HK-2 (cell line): ENCODE data around the gene MXRA7.
A peak's percentile ranks its signal among the peaks of the same experiment; 100 is the strongest.
"Not testable (repeated sequence)": the region's sequence is repeated elsewhere in the genome, so short reads cannot be mapped to it uniquely, and the experiment has no call there.

Experiments
- DNase-seq: peaks from one replicate; pipeline ENCODE4 v3.0.0-alpha.2; 2018; ENCODE audit not compliant: unreplicated experiment

MXRA7 gene, protein sequence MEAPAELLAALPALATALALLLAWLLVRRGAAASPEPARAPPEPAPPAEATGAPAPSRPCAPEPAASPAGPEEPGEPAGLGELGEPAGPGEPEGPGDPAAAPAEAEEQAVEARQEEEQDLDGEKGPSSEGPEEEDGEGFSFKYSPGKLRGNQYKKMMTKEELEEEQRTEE

DNA sequence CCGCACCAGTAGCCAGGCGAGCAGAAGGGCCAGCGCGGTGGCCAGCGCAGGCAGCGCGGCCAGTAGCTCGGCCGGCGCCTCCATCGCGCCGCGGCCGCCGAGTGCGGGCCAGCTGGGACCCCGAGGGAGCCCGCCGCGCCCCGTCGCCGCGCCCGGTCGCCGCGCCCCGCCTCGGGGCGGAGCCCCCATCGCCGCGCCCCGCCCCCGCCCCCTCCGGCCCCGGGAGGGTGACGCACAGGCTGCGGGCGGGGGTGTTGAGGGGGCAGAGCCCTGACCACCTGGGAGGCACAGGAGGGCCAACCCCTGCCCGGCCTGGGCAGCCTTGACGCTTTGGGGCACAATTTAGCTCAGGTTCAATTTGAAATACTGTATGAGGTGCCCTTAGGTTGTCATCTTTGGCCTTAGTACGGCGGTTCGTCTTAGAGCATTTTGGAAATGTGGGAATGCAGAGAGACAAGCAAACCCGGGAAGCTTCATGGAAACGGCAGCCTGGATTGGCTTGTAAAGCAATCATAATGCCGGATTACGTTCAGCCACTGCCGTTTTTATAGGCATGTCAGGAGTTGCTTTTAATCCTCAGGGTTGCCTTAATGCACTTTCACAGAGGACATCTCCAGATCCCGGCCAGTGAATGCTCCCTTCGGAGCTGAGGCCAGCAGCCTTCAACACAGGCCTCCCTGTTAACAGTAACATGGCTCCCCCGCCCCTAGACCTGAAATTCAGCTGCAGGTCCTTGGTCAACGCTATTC, at the start of gene MXRA7:
Gene MXRA7 (minus strand): TSS at position 103 of the 749 bp plus-strand sequence. CDS start 19 bp downstream, at position 84.
- peak; percentile 78 for DNase-seq

DNA sequence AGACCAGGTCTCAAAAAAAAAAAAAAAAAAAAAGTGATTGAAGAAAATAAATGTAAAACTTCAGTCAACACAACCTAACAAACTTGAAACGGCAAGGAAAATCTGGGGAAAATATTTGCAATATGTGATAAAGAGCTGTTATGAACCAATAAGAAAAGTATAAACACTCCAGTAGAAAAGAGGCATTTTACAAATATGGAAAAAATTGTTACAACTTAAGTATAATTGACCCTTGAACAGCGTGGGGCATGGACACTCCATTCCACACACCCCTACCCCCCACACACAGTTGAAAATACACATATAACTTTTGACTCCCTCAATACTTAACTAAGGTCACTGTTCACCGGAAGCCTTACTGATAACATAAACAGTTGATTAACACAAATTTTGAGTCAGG, 47.8 kb upstream of the MXRA7 start:
- DNase-seq: no peak

DNA sequence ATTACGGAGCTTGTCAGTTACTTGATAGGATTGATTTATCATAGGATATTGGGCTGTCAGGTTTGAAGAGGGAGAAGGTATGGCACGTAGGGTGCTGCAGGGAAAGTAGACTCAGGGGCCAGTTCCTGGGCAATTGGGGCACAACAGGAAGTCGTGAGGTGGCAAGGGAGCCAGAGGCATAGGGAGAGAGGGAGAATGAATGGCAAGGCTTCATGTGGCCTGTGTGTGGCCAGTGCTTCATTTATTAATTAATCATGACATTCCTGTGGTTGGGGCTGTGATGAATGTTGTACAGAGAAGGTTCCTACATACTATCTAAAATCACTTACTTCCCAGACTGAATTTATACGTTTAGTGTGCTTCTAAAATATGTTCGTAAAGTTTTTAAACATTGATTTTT, 46.5 kb upstream of the MXRA7 start:
- DNase-seq: no peak

DNA sequence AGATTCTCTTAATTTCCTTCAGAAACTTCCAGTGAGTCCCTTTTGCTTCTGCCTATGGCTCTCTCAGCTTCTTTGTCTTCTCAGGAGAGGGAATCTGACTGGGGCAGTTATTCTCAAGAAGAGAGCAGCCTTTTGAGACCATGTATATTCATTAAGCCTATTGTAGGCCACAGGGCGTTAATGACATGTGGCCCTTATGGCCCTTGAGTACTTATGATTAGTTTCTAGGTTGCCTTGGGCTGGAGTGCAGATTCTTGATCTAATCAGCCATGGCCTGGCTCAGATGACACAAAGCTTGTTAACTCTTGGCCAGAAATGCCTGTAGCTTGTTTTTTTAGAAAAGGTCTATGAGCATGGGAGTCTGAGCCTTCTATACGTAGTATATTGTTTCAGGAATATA, 44.5 kb upstream of the MXRA7 start:
- DNase-seq: no peak

DNA sequence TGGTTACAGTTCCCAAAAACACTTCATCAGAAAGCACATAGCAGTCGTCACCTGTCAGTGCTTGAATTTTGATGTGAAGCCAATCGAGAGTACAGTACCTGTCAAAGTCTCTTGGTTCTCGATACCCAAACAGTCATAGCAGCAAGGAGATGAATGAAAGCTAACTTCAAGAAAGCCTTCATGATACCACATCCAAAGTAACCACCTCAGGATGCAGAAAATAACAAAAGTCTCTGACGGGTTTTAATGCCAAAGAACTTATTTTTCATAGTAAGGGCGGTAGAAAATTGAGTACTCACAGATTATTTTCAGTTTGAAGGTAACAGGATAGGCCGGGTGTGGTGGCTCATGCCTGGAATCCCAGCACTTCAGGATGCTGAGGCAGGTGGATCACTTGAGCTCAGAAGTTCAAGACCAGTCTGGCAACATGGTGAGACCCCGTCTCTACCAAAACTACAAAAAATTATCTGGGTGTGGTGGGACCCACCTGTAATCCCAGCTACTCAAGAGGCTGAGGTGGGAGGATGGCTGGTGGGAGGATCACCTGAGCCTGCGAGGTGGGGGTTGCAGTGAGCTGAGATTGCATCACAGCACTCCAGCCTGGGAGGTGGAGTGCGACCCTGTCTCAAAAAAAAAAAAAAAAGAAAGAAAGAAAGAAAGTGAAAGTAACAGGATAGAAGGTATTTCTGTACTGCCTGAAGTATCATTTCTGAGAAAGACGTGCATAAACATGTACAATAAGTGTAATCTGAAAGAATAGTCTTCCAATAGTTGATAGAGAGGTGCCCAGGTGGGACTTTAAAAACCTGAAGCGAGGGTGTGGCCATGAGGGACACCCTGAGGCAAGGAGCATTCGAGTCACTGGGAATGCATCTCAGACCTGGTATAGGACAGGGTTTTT, 42.5 kb upstream of the MXRA7 start:
- no peak for DNase-seq

DNA sequence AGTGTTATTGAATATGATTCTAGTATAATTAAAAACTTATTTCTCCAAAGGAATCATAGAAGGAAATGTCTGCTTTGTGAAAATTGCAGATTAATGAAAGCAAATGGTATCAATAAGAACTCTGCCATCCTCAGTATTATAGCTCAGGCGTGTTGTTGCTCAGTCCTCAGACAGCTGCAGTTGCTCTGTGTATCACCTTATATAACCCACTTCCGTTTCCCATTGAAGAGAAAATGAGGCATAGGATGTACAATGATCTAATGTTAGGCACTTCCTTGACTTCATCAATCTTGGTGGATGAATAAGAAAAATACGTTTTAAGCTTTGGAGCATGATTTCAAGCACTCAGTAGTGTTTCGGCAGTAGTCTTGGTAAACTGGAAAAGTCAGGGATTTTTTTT, 41.2 kb upstream of the MXRA7 start:
- DNase-seq: no peak

DNA sequence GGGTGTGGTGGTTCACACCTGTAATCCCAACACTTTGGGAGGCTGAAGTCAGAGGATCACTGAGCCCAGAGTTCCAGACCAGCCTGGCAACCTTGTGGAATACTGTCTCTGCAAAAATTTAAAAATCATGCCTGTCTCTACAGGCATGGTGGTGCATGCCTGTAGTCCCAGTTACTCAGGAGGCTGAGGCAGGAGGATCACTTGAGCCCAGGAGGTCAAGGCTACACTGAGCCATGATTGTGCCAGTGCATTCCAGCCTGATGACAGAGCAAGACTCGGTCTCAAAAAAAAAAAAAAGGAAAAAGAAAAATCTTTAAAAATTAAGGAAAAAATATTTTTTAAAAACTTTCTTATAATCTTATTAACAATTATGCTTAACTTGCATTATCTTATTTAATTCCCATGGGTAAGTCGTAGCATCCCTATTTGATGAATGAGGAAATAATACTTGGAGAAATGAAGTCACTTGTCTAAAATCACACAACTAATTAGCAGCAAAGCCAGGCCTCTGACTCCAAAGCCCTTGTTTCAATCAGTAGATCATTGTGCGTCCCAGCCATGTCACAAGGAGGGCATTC, 40.7 kb upstream of the MXRA7 start:
- DNase-seq: no peak

DNA sequence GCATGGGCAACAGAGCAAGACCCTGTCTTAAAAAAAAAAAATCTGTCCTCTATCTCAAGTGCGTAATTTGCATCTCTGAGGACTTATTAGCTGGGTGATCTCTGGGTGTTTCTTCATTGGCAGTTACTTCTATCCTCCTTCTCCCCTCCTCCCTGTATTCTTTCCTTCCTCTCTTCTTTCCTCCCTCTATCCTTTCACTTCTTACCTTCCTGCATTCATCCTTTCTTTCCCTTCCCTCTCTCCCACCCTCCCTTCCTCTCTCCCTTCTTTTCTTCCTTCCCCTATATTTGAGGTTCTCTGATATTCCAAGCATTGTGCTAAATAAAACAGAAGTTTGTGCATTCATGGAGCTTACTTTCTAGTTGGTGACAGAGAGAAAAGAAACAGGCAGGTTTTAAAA, 37.9 kb upstream of the MXRA7 start:
- DNase-seq: no peak

DNA sequence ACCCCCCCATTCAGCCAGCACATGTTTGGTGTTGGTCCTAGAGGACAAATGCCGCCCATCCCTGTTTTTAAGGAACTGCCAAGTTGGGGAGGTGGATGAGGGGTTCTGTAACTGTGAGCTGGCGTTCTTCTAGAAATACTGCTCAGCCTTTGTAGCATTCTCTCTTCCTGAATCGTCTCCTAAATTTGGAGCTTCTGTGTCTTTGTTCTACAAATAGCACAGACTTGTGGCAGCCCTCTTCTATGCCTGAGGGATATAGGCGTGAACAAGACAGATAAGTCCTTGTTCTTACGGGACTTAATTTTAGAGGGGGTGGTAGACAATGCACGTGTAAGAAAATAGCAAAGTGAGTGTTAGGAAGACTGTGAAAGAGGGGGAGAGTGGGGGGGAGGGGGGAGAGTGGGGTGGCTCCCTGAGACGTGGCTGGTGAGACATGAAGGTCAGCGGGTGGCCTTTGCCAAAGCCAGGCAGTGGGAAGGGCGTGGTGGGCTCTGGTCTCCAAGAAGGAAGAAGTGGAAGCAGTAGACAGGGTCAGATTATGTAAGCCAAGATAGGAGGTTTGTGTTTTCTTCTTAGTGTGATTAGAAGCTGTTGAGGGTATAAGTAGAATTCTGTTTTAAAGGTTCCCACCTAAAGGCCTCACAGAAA, 37.1 kb upstream of the MXRA7 start:
- DNase-seq: no peak

DNA sequence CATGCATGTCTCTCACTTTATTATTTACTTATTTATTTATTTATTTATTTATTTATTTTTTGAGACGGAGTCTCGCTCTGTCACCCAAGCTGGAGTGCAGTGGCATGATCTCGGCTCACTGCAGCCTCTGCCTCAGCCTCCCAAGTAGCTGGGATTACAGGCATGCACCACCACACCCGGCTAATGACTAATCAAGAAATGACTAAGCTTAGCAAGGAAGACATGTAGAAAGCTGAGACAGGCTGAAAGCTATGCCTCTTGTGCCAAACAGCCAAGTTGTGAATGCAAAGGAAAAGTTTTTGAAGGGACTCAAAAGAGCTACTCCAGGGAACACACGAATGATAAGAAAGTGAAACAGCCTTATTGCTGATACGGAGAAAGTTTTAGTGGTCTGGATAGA, 35.0 kb upstream of the MXRA7 start:
- not testable (repeated sequence) for DNase-seq

DNA sequence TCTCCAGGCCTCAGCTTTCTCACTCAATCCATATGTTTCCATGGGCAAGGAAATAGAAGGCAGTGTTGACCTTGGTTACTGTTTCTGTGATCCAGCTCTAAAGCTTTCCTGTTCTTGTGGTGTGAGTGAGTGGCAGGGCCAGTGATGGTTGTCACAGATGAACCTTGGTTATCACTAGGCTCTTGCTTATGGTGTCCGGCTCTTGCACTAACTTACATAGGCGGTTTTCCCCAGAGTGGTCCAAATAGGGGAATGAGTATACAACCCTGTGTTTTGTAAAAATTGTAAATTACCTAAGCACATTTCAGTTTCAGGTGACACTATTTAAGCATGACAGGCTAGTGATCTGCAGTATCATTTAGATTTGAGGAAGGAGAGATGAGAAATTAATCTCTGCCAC, 34.0 kb upstream of the MXRA7 start:
- DNase-seq: no peak

DNA sequence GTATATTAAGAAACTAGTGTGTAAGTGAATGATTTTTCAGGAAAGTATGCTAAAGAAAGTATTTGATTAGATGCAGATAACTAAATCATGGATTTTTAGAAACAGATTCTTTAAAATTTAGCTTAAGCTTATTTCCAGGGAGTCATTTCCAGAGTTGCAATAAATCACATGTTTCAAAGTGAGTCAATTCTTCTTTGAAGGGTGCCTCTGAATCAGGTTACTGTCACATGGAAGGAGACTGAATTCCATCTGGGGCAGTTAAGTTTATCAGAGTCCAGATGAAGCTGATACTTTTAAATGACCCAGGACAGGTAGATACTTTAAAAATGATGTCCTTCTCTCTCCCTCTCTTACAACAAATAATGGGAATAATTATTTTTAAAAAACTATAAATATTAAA, 32.2 kb upstream of the MXRA7 start:
- DNase-seq: no peak

DNA sequence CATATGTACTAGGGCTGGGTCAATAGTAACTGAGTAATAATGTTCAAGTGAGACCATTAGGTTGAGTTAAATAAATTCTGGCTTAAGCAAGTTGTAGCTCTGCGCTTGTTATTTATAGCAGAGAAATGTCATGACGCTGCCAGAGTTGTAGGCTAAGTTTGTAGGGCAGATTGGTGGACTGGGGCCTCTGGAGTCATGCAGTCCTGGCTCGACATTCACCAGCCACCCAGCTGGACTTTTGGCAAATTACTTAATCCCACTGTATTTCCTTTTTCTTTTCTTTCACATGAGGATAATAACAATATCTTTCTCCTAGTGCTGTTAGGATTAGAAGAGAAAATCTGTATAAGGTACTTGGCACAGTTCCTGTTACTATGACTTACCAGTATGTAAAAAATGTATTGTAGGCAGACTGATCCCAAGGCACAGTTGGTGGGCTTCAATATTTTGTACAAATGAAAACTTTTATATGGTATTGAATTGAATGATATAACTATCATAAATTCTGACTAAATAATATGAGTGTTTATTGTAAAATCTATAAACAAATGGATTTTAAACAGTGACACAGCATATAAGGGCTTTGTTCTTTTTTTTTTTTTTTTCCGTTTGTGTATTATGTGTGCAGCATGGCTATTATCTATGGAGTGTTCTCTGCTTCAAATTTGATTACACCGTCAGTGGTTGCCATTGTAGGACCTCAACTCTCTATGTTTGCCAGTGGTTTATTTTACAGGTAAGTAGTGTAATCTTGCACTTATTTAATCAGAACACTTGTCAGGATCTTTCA, 29.8 kb upstream of the MXRA7 start:
- no peak for DNase-seq

DNA sequence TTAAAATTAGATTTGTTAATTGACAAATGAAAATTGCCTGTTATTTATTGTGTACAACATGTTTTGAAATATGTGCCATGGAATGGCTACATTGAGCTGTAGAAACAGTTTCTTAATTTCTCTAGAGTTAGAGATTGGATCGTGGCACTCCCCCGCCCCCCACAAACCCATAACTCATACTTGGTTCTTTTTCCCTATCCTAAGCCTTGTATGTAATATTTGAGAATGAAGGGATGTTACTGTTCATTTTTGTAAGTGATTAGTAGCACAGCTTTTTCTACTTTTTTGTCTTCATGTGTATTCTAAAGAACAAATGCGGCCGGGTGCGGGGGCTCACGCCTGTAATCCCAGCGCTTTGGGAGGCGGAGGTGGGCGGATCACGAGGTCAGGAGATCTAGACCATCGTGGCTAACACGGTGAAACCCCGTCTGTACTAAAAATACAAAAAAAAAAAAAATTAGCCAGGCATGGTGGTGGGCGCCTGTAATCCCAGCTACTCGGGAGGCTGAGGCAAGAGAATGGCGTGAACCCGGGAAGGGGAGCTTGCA, 28.9 kb upstream of the MXRA7 start:
- DNase-seq: not testable (repeated sequence)

DNA sequence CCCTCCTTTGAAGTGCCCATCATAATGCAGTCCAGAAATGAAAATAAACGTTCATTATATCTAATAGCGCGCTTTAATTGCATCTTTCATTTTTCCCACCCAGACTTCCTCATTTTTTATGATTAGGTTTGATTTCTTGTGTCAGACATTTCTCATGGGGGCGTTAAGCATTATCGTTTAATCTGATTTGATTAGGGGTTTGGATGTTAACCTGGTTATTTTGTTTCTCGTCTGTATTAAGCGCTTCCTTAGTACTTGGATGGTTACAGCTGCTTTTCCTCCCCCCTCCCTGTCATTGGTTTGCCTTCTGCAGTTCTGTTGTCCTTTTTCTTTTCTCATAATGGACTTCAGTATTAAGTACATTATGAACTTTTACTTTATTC, 27.7 kb upstream of the MXRA7 start:
- no peak for DNase-seq

DNA sequence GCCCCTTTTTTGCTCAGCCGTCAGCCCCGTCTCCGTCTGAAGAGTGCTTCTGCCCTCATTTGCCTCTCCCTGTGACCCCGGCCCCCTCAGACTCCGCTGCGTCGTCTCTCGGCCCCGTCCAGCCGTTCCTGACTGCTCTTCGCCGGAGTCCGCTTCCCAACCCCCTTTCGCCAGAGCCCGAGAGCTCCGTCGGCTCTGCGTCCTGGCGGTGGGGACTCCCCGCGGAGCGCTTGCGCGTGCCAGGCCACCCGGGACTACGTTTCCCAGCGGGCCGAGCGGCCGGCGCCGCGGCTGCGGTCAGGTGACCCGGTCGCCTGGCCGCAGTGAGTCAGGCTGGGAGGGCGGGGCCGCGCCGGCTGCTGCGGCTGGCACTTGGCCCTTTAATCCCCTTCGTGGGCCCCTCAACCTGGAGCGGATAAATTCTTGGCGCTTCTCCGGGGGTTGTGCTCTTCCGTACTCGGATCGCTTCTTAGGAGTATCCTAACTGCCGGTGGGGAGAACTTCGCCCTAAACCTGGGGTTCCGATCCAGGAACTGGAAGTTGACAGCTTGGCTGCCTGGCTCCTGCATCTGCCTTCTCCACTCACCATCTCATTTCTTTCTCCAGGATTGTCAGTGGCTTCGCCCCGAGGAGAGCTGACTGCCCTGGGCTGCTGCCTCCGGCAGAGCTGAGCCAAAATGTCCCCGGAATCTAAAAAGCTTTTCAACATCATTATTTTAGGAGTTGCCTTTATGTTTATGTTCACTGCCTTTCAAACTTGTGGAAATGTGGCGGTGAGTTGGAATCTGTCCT, 27.1 kb upstream of the MXRA7 start, which contains the start of gene MFSD11:
Gene MFSD11 (plus strand): TSS at position 444 of the 792 bp plus-strand sequence. CDS start 234 bp downstream, at position 678.
- peak; percentile 92 for DNase-seq

DNA sequence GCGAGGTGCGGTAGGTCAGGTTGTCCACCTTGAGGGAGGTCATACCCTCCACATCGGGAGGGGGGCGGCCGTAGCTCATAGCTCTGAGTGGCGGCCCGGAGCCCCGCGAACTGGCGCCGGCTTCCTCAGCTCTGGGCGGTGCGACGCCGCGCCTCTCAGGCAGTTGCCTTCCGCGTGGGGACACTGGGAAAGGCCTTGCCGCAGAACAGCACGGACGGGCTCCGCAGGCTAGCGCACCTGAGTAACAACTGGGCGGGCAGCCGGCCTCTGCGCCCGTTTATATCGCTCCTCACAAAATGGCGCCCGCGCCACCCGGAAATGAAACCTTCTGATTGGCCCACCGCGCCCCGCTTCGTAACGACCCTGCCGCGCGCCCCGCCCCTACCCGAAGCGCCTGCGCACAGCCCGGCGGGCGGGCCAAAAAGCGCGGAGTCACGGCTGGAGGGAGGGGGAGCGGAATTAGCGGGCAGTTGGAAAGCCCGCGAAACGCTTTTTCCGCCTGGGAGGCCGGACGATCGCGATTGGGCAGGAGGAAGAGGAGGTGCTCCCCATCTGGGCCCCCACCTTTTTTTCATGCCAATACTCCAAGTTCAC, 26.4 kb upstream of the MXRA7 start, which contains the start of gene SRSF2:
Gene SRSF2 (minus strand): TSS at position 250 of the 594 bp plus-strand sequence. CDS start 171 bp downstream, at position 79.
- peak; percentile 99 for DNase-seq

DNA sequence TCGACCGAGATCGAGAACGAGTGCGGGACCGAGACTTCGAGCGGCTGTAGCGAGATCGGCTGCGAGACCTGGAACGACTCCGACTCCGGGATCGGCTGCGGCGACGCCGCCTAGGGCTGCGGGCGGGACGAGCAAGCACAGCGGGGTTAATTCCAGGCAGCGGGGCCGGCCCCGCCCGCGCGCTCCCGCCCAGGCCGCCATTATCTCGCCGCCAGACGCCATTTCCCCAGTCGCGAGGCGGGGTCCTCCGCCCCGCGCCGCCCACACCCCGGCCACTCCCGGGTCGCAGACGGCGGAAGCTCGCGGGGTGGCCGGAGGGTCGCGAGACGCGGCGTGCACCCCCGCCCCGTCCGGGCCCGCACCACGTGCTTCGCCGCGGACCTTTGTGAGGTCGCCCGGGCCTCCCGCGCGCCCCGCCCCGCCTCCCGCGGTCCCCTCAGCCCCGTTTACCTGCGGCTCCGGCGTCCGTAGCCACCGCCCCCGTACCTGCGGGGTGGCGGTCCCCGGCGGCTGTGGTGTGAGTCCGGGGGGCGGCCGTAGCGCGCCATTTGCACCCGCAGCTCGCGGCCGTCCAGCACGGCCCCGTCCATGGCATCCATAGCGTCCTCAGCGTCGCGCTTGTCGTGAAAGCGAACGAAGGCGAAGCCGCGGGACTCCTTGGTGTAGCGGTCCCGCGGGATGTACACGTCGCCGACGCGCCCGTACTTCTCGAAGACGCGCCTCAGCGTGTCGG, 25.8 kb upstream of the MXRA7 start:
- peak; percentile 44 for DNase-seq
